Keratinocyte (primary cell): ENCODE results near the gene PTPRD.

Experiments used
- CTCF ChIP-seq, 3 experiments: IDR thresholded peaks in 1 of 3; conservative IDR thresholded peaks in 1 of 3; optimal IDR thresholded peaks in 1 of 3; 2 replicates in 2 of 3; 3 replicates in 1 of 3; pipeline versions ENCODE3 to v1.5.1; 2011; ENCODE audit warnings: low read length in 3 of 3, mild to moderate bottlenecking in 3 of 3, moderate library complexity in 2 of 3, control low read depth in 1 of 3, inconsistent platforms in 1 of 3; ENCODE audit not compliant: insufficient read depth in 2 of 3; ENCODE audit errors: extremely low read depth in 1 of 3
- EZH2 ChIP-seq: IDR thresholded peaks from one replicate; pipeline ENCODE4 v1.6.1; 2012; ENCODE audit warnings: inconsistent platforms, mild to moderate bottlenecking, low read length, moderate library complexity

- no peak for TF ChIP-seq CTCF (optimal IDR thresholded peaks at IDR 0.05 in 1 of 3, IDR thresholded peaks at IDR 0.05 in 1 of 3, conservative IDR thresholded peaks at IDR 0.05 in 1 of 3; ENCODE audit: extremely low read depth in 1 of 3, insufficient read depth in 2 of 3, low read length in 3 of 3)
- TF ChIP-seq EZH2 = no peak
Observed at GRCh38 chr9:8570776-8571175, 2042.0 kb downstream of the PTPRD start.
